Skeletal muscle cell (primary cell): Measurements from ENCODE around the gene TMEM74B.
A peak's percentile ranks its signal among the peaks of the same experiment; 100 is the strongest.

Source experiments
- DNase-seq: peaks from one replicate; pipeline ENCODE4 v3.0.0-alpha.2; 2010; ENCODE audit warnings: low read depth
- H3K4me3 ChIP-seq: 2 replicates; pipeline ENCODE4 v1.5.1; 2011; ENCODE audit warnings: low read depth, mild to moderate bottlenecking, control low read depth, low read length, moderate library complexity

The TMEM74B gene

GRCh38 chr20:1185316-1185741, 548 bp upstream of the TMEM74B start:
- no peak for DNase-seq
- peak overlapping the region; percentile 40 for H3K4me3 ChIP-seq

- no peak for DNase-seq
- H3K4me3 ChIP-seq = no peak overlapping the region
These were observed 532 bp downstream of the TMEM74B start for GRCh38 chr20:1184260-1184637.

- DNase-seq = no peak
- no peak overlapping the region for H3K4me3 ChIP-seq
These were observed 1.6 kb downstream of the TMEM74B start for GRCh38 chr20:1183153-1183552.

- H3K4me3 ChIP-seq = no peak overlapping the region
- DNase-seq = no peak
These were observed 2.7 kb downstream of the TMEM74B start for GRCh38 chr20:1182106-1182505.

- H3K4me3 ChIP-seq = no peak overlapping the region
- DNase-seq = no peak
These were observed 3.8 kb downstream of the TMEM74B start for GRCh38 chr20:1180949-1181348.

GRCh38 chr20:1178623-1179022, 6.2 kb downstream of the TMEM74B start:
- no peak overlapping the region for H3K4me3 ChIP-seq
- DNase-seq = no peak

- no peak for DNase-seq
- H3K4me3 ChIP-seq = no peak overlapping the region
These were observed 6.7 kb downstream of the TMEM74B start for GRCh38 chr20:1178103-1178502.

- H3K4me3 ChIP-seq = no peak overlapping the region
- no peak for DNase-seq
These were observed 7.1 kb downstream of the TMEM74B start for GRCh38 chr20:1177680-1178079.

GRCh38 chr20:1174787-1175186, 10.0 kb downstream of the TMEM74B start:
- DNase-seq = no peak
- no peak overlapping the region for H3K4me3 ChIP-seq

GRCh38 chr20:1173698-1174097, 11.1 kb downstream of the TMEM74B start:
- no peak for DNase-seq
- H3K4me3 ChIP-seq = no peak overlapping the region

- H3K4me3 ChIP-seq = no peak overlapping the region
- no peak for DNase-seq
These were observed 13.2 kb downstream of the TMEM74B start for GRCh38 chr20:1171461-1172093.

GRCh38 chr20:1169224-1169623, 15.6 kb downstream of the TMEM74B start:
- DNase-seq = no peak
- no peak overlapping the region for H3K4me3 ChIP-seq

- DNase-seq = no peak
- H3K4me3 ChIP-seq = no peak overlapping the region
These were observed 17.6 kb downstream of the TMEM74B start for GRCh38 chr20:1166948-1167720.

- no peak overlapping the region for H3K4me3 ChIP-seq
- DNase-seq = no peak
These were observed 18.8 kb downstream of the TMEM74B start for GRCh38 chr20:1165941-1166340.

GRCh38 chr20:1165521-1165920, 19.3 kb downstream of the TMEM74B start:
- no peak overlapping the region for H3K4me3 ChIP-seq
- DNase-seq = no peak

- no peak for DNase-seq
- no peak overlapping the region for H3K4me3 ChIP-seq
These were observed 19.9 kb downstream of the TMEM74B start for GRCh38 chr20:1164871-1165270.

GRCh38 chr20:1163653-1164052, 21.1 kb downstream of the TMEM74B start:
- no peak overlapping the region for H3K4me3 ChIP-seq
- DNase-seq = no peak

GRCh38 chr20:1163105-1163504, 21.7 kb downstream of the TMEM74B start:
- no peak overlapping the region for H3K4me3 ChIP-seq
- no peak for DNase-seq

- DNase-seq = no peak
These were observed 23.8 kb downstream of the TMEM74B start for GRCh38 chr20:1160991-1161390.

GRCh38 chr20:1160496-1160895, 24.3 kb downstream of the TMEM74B start:
- DNase-seq = no peak
- no peak overlapping the region for H3K4me3 ChIP-seq

More at GRCh38 chr20:1160991-1161390, 23.8 kb downstream of the TMEM74B start:
- no peak overlapping the region for H3K4me3 ChIP-seq

GRCh38 chr20:1155342-1155741, 29.4 kb downstream of the TMEM74B start:
- no peak for DNase-seq
- no peak overlapping the region for H3K4me3 ChIP-seq
